ENCODE results near the gene LRRC32.

The LRRC32 gene

GRCh38 chr11:76627606-76628005, 42.9 kb downstream of the LRRC32 start:
- H3K4me3 ChIP-seq (ENCODE audit: low read depth in 1 of 2, low read length in 1 of 2): no peak overlapping the region
- no peaks in the 10 kb centered on the region for H3K36me3 ChIP-seq
- TF ChIP-seq, protein P1, sequence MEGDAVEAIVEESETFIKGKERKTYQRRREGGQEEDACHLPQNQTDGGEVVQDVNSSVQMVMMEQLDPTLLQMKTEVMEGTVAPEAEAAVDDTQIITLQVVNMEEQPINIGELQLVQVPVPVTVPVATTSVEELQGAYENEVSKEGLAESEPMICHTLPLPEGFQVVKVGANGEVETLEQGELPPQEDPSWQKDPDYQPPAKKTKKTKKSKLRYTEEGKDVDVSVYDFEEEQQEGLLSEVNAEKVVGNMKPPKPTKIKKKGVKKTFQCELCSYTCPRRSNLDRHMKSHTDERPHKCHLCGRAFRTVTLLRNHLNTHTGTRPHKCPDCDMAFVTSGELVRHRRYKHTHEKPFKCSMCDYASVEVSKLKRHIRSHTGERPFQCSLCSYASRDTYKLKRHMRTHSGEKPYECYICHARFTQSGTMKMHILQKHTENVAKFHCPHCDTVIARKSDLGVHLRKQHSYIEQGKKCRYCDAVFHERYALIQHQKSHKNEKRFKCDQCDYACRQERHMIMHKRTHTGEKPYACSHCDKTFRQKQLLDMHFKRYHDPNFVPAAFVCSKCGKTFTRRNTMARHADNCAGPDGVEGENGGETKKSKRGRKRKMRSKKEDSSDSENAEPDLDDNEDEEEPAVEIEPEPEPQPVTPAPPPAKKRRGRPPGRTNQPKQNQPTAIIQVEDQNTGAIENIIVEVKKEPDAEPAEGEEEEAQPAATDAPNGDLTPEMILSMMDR (IDR thresholded peaks at IDR 0.05): no peak
- peaks cover 41 to 44% of the 10 kb centered on the region in 2 experiments for H3K4me1 ChIP-seq (ENCODE audit: control insufficient read depth in 1 of 2, insufficient read depth in 1 of 2, low read depth in 1 of 2, low read length in 1 of 2)
- peaks cover 28% of the 10 kb centered on the region for H3K27me3 ChIP-seq
- H3K9me3 ChIP-seq: peaks cover 4% of the 10 kb centered on the region
- H3K27ac ChIP-seq: no peak overlapping the region

DNA sequence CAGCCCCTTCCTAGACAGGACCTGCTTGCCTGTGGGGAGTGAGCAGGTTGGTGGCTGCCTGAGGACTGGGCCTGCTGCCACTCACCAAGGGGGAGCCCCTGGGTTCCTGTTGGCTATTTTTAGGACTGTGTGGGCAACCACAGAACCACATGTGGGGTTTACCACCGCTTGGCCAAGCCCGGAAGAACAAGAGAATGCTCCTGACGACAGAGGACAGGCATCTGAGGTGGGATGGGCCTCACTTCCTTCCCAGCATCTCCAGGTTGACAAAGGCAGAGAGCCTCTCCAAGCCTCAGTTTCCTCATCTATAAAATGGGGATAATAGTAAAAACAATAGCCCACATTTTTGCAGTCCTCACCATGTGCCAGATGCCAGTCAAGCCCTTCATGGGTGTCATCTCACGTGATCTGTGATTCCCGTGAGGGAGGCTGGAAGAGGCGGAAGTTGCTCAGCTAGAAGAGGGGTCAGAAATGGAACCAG, 43.6 kb downstream of the LRRC32 start:
- H3K27ac ChIP-seq: no peak overlapping the region
- peaks cover 41 to 44% of the 10 kb centered on the region in 2 experiments for H3K4me1 ChIP-seq (ENCODE audit: control insufficient read depth in 1 of 2, insufficient read depth in 1 of 2, low read depth in 1 of 2, low read length in 1 of 2)
- no peaks in the 10 kb centered on the region for H3K36me3 ChIP-seq
- no peak overlapping the region for H3K4me3 ChIP-seq (ENCODE audit: low read depth in 1 of 2, low read length in 1 of 2)
- H3K27me3 ChIP-seq: peaks cover 31% of the 10 kb centered on the region
- peaks cover 4% of the 10 kb centered on the region for H3K9me3 ChIP-seq
- TF ChIP-seq, protein P1 (IDR thresholded peaks at IDR 0.05): no peak

DNA sequence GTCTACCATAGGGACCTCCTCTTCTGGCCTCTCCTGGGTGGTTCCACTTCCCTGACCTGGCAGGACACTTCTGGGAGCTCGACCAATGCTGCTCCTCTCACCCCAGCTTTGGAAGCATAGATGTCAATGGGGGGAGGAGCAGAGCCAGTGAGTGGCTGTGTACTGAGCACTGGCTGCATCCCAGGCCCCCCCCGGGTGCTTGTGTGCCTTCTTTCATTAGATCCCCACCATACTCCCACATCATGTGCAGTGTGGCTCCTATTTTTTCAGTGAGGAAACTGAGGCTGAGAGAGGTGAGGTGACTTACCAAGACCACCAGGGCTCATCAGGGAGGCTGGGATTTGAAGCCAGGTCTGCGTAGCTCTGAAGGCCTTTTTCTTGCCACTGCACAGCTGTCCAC, 44.3 kb downstream of the LRRC32 start:
- Histone ChIP-seq H3K4me3 (ENCODE audit: low read depth in 1 of 2, low read length in 1 of 2) (no peak overlapping the region), H3K4me1 (ENCODE audit: control insufficient read depth in 1 of 2, insufficient read depth in 1 of 2, low read depth in 1 of 2, low read length in 1 of 2) (peaks cover 41 to 44% of the 10 kb centered on the region in 2 experiments), H3K36me3 (no peaks in the 10 kb centered on the region), H3K27me3 (peaks cover 36% of the 10 kb centered on the region), H3K9me3 (peaks cover 4% of the 10 kb centered on the region), H3K27ac (no peak overlapping the region)
- TF ChIP-seq, protein P1 (IDR thresholded peaks at IDR 0.05): no peak

DNA sequence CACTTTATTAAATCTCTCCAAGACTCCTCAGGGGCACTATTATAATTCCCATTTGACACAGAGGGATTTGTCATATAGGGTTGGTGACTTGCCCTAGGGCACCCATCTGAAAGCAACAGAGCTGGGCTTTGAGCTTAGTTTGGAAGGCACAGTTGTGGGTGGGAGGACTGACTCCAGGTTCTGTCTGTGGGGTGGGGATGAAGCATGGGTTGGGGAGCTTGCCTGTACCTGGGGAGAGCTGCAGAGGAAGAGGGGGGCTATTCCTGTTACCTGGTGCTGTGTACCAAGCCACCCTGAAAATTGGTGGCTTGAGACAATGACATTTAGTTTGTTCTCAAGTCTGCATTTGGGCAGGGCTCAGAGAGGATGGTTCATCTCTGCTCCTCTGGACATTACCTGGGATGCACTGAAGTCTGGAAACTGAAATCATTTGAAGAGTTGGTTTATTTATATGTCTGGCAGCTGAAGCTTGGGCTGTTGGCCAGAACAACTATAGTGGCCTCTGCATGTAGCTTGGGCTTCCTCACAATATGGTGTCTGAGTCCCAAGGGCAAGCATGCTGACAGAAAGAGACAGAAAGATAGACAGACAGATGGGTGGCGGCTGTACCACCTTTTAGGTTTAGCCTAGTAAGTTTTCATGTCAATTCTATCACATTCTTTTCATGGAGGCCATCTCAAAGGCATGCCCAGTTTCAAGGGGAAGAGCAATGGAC, 44.9 kb downstream of the LRRC32 start:
- Histone ChIP-seq H3K27me3 (peaks cover 36% of the 10 kb centered on the region), H3K4me1 (ENCODE audit: control insufficient read depth in 1 of 2, insufficient read depth in 1 of 2, low read depth in 1 of 2, low read length in 1 of 2) (peaks cover 39 to 42% of the 10 kb centered on the region in 2 experiments), H3K9me3 (peaks cover 4% of the 10 kb centered on the region), H3K36me3 (no peaks in the 10 kb centered on the region), H3K4me3 (ENCODE audit: low read depth in 1 of 2, low read length in 1 of 2) (no peak overlapping the region), H3K27ac (no peak overlapping the region)
- TF ChIP-seq, protein P1 (IDR thresholded peaks at IDR 0.05): no peak

DNA sequence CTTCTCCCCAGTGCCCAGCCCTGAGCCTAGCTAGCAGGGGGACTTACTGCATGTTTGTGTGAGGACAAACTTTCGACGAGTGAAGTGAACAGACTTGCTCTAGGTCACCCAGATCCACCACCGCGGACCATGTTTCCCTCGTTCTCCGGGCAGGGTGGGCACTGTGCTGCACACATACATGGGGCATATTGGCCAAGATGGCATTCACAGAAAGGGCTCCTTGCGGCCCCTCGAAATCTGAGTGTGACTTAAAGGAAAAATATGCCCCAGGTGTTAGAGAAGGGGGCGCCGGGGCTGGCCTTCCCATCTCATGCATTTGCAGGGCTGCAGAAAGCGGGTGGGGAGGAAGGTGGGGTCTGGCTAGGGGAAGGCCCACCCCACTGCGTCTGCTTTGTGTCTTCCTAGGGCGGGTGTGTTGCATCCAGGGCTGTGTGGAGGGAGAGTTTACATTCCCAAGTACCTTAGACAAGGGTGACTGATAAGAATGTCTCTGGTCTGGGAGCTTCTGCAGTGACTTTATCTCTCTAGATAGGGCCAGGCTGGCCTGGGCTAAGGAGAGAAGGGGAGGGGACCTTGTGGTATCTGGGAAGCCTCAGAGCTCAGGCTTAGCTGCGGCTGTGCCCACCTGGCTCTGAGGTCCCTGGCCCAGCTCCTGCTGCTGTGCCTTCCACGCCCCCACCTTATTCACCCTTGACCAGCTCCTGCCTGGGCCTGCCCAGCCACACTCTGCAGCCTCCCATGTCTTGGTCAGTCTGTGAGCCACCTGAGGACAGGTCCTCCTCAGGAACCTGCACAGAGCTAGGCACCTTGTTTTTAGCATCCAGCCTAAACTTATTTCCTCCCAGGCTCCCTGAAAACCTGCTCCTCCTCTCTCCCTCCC, 45.8 kb downstream of the LRRC32 start:
- TF ChIP-seq, protein P1 (IDR thresholded peaks at IDR 0.05): no peak
- no peak overlapping the region for H3K27ac ChIP-seq
- H3K9me3 ChIP-seq: peaks cover 4% of the 10 kb centered on the region
- H3K27me3 ChIP-seq: peaks cover 36% of the 10 kb centered on the region
- no peak overlapping the region for H3K4me3 ChIP-seq (ENCODE audit: low read depth in 1 of 2, low read length in 1 of 2)
- H3K36me3 ChIP-seq: no peaks in the 10 kb centered on the region
- peaks cover 30 to 33% of the 10 kb centered on the region in 2 experiments for H3K4me1 ChIP-seq (ENCODE audit: control insufficient read depth in 1 of 2, insufficient read depth in 1 of 2, low read depth in 1 of 2, low read length in 1 of 2)

Measured in neutrophil (primary cell).